Epithelial cell of esophagus (primary cell): ENCODE measurements around the gene ADGRL3.

ENCODE experiments used
- DNase-seq: peaks from one replicate; pipeline ENCODE4 v3.0.0; 2010; ENCODE audit warnings: low read depth
- H3K4me3 ChIP-seq: 2 replicates; pipeline ENCODE4 v1.5.1; 2011; ENCODE audit warnings: mild to moderate bottlenecking, low read length, control low read depth
- CTCF ChIP-seq: IDR thresholded peaks from 2 replicates; pipeline ENCODE4 v1.5.1; 2011; ENCODE audit warnings: low read depth, mild to moderate bottlenecking, low read length, control low read depth, inconsistent platforms; ENCODE audit not compliant: insufficient read depth; ENCODE audit errors: missing control alignments

ADGRL3 gene

GRCh38 chr4:61411241-61411640 is 211.1 kb downstream of the ADGRL3 start:
- no peak overlapping the region for H3K4me3 ChIP-seq
- TF ChIP-seq CTCF, result no peak
- DNase-seq, result no peak

DNA sequence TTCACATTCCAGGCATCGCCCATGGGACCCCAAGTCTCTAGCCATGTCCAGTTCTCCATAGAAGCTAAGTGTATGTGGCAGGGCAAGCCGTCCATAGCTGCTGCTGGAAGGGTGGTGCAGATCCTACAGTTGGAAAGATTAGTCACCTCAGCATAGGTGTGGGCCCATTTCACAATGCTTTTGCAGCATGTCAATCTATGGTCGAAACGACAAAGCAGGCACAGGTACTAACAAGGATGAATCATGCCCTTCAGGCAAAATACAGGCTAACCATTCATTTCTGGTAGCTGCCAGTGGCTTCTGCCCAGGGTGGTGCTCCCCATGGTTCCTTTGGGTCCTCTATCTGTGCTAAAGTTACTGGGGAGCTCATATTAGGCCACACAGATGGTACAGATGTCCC is 225.2 kb downstream of the ADGRL3 start:
- TF ChIP-seq CTCF, result no peak
- H3K4me3 ChIP-seq, result no peak overlapping the region
- peak; percentile 100 for DNase-seq

- no peak for DNase-seq
- TF ChIP-seq CTCF, result no peak
- no peak overlapping the region for H3K4me3 ChIP-seq
These were observed 226.1 kb downstream of the ADGRL3 start for GRCh38 chr4:61426229-61426628.

GRCh38 chr4:61427099-61427817 is 227.1 kb downstream of the ADGRL3 start:
- no peak for TF ChIP-seq CTCF
- DNase-seq, result peak; percentile 96
- no peak overlapping the region for H3K4me3 ChIP-seq

DNA sequence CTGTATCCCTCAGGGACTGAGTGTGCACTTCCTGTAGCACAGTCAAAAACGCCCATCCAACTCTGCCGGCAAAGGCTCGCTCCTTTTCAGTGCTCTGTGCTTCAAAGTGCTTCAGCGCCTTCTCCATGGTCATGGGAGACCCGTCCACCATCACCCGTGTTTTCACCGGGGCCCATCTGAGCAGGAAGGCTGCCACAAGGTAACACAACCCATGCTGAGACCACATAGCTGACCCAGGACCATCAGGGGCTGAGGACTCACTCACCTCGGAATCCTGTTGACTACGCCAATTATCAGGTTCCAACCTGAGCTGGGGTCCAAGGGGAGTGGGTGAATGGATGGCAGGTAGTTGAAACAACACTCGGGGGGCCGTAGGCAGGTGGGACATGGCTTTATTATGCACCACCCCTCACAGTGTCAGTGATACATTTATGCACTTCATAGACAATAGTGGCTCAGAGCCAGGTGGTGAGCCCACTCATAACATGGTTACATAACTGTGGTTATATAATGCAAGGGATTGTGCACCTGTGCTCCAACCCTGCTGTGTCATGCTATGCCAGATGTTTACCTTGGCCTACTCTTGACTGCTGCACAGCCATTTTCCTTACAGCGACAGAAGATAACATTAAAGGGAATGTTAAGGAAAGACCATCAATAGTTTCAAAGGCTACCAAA is 227.8 kb downstream of the ADGRL3 start:
- no peak overlapping the region for H3K4me3 ChIP-seq
- TF ChIP-seq CTCF, result no peak
- DNase-seq, result peak; percentile 54

DNA sequence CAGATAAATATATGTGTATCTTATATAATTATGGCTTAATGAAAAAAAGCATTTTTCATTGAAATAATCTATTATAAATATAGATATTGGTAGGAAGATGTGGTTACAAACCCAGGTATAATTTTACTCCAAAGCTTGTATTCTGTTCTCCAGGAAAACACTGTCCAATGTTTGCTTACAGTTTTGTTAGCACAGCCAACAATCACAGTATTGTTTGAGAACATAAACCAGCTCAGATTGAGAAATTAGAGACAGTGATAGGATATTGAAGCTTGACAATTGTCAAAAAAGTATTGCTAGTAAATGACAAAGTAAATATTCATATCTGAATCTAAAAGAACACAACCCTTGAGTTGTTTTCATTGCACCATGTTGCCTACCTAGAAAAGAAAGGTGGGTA is 228.8 kb downstream of the ADGRL3 start:
- TF ChIP-seq CTCF, result no peak
- no peak for DNase-seq
- no peak overlapping the region for H3K4me3 ChIP-seq
